ENCODE results near the gene GPNMB. TPM values are rescaled to one million over a fixed set of nuclear protein-coding genes. Genes with fewer than 3 reads are reported as not detected.

Gene GPNMB
- total and polyA plus RNA-seq, 4 donors, result 2.6 to 10.5 (median 4.9) TPM

DNA sequence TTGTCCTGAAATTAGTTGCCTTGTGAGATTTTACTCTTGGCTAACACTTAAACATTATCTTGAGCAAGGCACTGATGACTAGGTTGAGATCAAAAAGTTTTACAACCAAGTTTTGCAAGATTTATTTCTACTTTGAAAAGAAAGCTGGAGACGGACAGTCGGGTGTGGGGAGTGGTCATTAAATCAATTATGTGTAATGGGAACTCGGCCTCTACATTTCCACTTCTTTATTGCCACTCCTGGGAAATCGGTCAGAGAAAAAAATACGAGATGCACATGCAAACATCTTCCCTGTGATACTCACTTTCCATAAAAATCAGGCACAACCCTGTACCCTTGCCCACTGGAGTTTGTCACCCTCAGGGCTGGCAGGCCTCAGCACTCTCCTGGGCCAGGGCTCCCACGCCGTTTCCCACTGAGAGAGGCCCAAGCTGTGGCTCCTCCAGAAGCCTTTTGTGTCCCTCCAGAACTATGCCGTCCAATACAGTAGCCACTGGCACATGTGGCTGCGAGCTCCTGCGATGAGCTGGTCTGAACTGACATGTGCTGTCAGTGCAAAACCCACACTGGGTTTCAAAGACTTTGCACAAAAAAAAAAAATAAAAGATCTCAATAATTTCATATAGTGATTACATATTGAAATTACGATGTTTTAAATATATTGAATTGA lies 7.5 kb upstream of the GPNMB start (continued):
- TF ChIP-seq, protein P1, sequence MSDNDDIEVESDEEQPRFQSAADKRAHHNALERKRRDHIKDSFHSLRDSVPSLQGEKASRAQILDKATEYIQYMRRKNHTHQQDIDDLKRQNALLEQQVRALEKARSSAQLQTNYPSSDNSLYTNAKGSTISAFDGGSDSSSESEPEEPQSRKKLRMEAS (IDR thresholded peaks at IDR 0.05), result no peak
- no peak for TF ChIP-seq FOXA2 (IDR thresholded peaks at IDR 0.05)
- no peak for TF ChIP-seq YY1 (IDR thresholded peaks at IDR 0.05)
- TF ChIP-seq, protein P2, sequence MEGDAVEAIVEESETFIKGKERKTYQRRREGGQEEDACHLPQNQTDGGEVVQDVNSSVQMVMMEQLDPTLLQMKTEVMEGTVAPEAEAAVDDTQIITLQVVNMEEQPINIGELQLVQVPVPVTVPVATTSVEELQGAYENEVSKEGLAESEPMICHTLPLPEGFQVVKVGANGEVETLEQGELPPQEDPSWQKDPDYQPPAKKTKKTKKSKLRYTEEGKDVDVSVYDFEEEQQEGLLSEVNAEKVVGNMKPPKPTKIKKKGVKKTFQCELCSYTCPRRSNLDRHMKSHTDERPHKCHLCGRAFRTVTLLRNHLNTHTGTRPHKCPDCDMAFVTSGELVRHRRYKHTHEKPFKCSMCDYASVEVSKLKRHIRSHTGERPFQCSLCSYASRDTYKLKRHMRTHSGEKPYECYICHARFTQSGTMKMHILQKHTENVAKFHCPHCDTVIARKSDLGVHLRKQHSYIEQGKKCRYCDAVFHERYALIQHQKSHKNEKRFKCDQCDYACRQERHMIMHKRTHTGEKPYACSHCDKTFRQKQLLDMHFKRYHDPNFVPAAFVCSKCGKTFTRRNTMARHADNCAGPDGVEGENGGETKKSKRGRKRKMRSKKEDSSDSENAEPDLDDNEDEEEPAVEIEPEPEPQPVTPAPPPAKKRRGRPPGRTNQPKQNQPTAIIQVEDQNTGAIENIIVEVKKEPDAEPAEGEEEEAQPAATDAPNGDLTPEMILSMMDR (IDR thresholded peaks at IDR 0.05; ENCODE audit: low read depth, low read length, missing input control), result no peak
- TF ChIP-seq HNF4A (conservative IDR thresholded peaks at IDR 0.05), result no peak

DNA sequence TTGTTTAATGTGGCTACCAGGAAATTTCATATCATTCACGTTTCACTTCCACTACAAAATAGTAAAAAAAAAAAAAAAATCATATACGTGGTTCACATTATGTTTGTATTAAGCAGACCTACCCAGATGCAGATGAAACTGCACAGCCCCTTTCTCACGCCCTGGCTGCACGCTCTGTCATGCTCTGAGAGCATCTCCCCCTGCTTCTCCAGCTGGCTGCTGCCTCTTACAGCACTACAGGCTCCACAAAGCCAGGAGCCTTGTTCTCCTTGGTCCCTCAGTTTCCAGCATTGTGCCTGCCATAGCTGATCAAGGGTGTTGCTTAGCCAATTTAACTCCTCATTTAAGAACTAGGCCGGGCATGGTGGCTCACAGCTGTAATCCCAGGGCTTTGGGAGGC lies 6.9 kb upstream of the GPNMB start:
- Histone ChIP-seq H3K36me3 (ENCODE audit: control insufficient read depth in 4 of 4, insufficient read depth in 3 of 4, low read depth in 1 of 4, low read length in 3 of 4) (no peaks in the 10 kb centered on the region), H3K27me3 (ENCODE audit: control insufficient read depth in 4 of 4, insufficient read depth in 4 of 4, low read length in 3 of 4) (peaks cover 0 to 3% (median 0%) of the 10 kb centered on the region in 4 donors), H3K9me3 (ENCODE audit: control insufficient read depth in 4 of 4, low read length in 3 of 4) (no peaks in the 10 kb centered on the region), H3K4me1 (ENCODE audit: control insufficient read depth in 4 of 4, insufficient read depth in 4 of 4, low read length in 3 of 4) (no peaks in the 10 kb centered on the region), H3K4me3 (ENCODE audit: low read depth in 1 of 3, low read length in 3 of 3) (no peak overlapping the region), H3K27ac (ENCODE audit: low read depth in 1 of 2, low read length in 2 of 2) (no peak overlapping the region), H3K9ac (ENCODE audit: low read depth in 1 of 2, low read length in 2 of 2) (no peak overlapping the region)
- TF ChIP-seq SP1 (IDR thresholded peaks at IDR 0.05) (no peak), JUND (IDR thresholded peaks at IDR 0.05) (no peak), HNF4G (IDR thresholded peaks at IDR 0.05) (no peak), HNF4A (conservative IDR thresholded peaks at IDR 0.05) (no peak), RXRA (IDR thresholded peaks at IDR 0.05) (no peak), RAD21 (IDR thresholded peaks at IDR 0.05) (no peak), GABPA (IDR thresholded peaks at IDR 0.05 in 1 of 2, conservative IDR thresholded peaks at IDR 0.05 in 1 of 2) (no peak), TAF1 (conservative IDR thresholded peaks at IDR 0.05) (no peak), FOXA1 (IDR thresholded peaks at IDR 0.05) (no peak), YY1 (IDR thresholded peaks at IDR 0.05) (no peak), NR2F2 (IDR thresholded peaks at IDR 0.05) (no peak), FOXA2 (IDR thresholded peaks at IDR 0.05) (no peak)
- TF ChIP-seq, protein P3, sequence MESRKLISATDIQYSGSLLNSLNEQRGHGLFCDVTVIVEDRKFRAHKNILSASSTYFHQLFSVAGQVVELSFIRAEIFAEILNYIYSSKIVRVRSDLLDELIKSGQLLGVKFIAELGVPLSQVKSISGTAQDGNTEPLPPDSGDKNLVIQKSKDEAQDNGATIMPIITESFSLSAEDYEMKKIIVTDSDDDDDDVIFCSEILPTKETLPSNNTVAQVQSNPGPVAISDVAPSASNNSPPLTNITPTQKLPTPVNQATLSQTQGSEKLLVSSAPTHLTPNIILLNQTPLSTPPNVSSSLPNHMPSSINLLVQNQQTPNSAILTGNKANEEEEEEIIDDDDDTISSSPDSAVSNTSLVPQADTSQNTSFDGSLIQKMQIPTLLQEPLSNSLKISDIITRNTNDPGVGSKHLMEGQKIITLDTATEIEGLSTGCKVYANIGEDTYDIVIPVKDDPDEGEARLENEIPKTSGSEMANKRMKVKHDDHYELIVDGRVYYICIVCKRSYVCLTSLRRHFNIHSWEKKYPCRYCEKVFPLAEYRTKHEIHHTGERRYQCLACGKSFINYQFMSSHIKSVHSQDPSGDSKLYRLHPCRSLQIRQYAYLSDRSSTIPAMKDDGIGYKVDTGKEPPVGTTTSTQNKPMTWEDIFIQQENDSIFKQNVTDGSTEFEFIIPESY (IDR thresholded peaks at IDR 0.05), result no peak
- TF ChIP-seq, protein P1 (IDR thresholded peaks at IDR 0.05), result no peak
- TF ChIP-seq, protein P4, sequence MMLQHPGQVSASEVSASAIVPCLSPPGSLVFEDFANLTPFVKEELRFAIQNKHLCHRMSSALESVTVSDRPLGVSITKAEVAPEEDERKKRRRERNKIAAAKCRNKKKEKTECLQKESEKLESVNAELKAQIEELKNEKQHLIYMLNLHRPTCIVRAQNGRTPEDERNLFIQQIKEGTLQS (IDR thresholded peaks at IDR 0.05), result no peak
- TF ChIP-seq, protein P2 (IDR thresholded peaks at IDR 0.05; ENCODE audit: low read depth, low read length, missing input control), result no peak
- WGBS, result 81% methylated on average over 5 of the region's 5 CpGs
- no peak for DNase-seq (ENCODE audit: low spot score)

Measured in liver (tissue), 9 donors.